ENCODE results near the gene RBM12. TPM values are rescaled to one million over a fixed set of nuclear protein-coding genes. Genes with fewer than 3 reads are reported as not detected.
A peak's percentile ranks its signal among the peaks of the same experiment; 100 is the strongest.
"Not testable (repeated sequence)": the region's sequence is repeated elsewhere in the genome, so short reads cannot be mapped to it uniquely, and the experiment has no call there.

Gene RBM12
- total RNA-seq, 1 experiment from 2014 or later: 125 TPM

DNA sequence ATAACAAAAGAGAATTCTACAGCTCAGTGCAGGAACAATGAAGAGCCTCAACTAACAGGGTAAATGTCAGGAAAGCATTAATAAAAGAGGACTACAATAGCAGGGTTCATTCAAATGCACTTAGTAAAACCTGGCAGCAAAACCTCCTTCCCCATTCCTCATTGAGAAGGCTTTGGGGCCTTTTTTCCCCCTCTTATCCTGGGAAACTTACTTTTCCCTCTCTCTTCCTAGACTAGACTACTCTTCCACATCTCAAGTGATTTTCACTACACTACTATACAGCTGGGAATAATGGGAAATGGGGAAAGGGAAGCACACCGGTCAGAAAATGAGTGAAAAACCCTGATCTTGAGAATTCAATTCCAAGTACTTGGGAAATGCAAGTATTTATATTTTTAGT, 44.6 kb upstream of the RBM12 start:
- peak overlapping the region; percentile 74 for H3K27ac Mint-ChIP-seq
- peaks cover 81% of the 10 kb centered on the region for H3K36me3 Mint-ChIP-seq
- POLR2A ChIA-PET: interaction anchor here (2.4 kb wide), 1 partner anchor 33 kb away, joined by 8 read pairs; the partner anchor contains the start of gene RBM39
- ATAC-seq: no peak
- H3K4me1 Mint-ChIP-seq: no peaks in the 10 kb centered on the region
- no peaks in the 10 kb centered on the region for H3K9me3 Mint-ChIP-seq
- no peaks in the 10 kb centered on the region for H3K27me3 Mint-ChIP-seq (ENCODE audit: low read depth)
- H3K4me3 Mint-ChIP-seq: no peak overlapping the region
- TF ChIP-seq GTF2I (CRISPR knock-in tag; conservative IDR thresholded peaks at IDR 0.05) (no peak), MXD4 (CRISPR knock-in tag; IDR thresholded peaks at IDR 0.05; ENCODE audit: borderline replicate concordance) (no peak), SP1 (CRISPR knock-in tag; conservative IDR thresholded peaks at IDR 0.05) (no peak), FOXP1 (CRISPR knock-in tag; IDR thresholded peaks at IDR 0.05; ENCODE audit: borderline replicate concordance) (no peak), NR2C2 (CRISPR knock-in tag; IDR thresholded peaks at IDR 0.05) (no peak), HMGA2 (CRISPR knock-in tag; IDR thresholded peaks at IDR 0.05) (no peak), RORB (CRISPR knock-in tag; IDR thresholded peaks at IDR 0.05) (no peak)
- TF ChIP-seq, protein P1, sequence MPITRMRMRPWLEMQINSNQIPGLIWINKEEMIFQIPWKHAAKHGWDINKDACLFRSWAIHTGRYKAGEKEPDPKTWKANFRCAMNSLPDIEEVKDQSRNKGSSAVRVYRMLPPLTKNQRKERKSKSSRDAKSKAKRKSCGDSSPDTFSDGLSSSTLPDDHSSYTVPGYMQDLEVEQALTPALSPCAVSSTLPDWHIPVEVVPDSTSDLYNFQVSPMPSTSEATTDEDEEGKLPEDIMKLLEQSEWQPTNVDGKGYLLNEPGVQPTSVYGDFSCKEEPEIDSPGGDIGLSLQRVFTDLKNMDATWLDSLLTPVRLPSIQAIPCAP (CRISPR knock-in tag; IDR thresholded peaks at IDR 0.05): no peak
- TF ChIP-seq, protein P2, sequence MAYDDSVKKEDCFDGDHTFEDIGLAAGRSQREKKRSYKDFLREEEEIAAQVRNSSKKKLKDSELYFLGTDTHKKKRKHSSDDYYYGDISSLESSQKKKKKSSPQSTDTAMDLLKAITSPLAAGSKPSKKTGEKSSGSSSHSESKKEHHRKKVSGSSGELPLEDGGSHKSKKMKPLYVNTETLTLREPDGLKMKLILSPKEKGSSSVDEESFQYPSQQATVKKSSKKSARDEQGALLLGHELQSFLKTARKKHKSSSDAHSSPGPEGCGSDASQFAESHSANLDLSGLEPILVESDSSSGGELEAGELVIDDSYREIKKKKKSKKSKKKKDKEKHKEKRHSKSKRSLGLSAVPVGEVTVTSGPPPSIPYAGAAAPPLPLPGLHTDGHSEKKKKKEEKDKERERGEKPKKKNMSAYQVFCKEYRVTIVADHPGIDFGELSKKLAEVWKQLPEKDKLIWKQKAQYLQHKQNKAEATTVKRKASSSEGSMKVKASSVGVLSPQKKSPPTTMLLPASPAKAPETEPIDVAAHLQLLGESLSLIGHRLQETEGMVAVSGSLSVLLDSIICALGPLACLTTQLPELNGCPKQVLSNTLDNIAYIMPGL (CRISPR knock-in tag; IDR thresholded peaks at IDR 0.05): no peak
- CTCF ChIA-PET: no interaction called here
- no peak for DNase-seq (ENCODE audit: low spot score)

DNA sequence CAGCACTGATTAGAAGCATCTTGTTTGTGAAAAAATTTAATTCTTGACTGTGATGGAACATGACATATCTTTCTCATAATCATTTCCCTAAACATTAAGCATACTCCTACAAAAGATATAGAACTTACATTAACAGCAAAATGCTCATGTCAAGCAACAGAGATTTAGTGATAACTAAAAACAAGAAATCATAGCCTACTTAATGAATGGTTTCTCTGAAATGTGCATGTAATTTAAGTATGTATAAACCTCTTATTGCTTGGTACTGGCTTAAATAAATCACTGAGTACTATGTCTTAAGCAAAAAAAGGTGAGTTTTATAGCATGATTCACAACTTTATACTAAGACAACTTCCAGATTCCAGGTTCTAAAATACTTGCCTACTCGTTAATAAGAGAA, 43.8 kb upstream of the RBM12 start:
- Mint-ChIP-seq H3K4me1 (no peaks in the 10 kb centered on the region), H3K9me3 (no peaks in the 10 kb centered on the region), H3K27ac (no peak overlapping the region), H3K36me3 (peaks cover 82% of the 10 kb centered on the region), H3K27me3 (ENCODE audit: low read depth) (no peaks in the 10 kb centered on the region), H3K4me3 (no peak overlapping the region)
- no peak for DNase-seq (ENCODE audit: low spot score)
- ChIA-PET CTCF (interaction anchor here (1.1 kb wide), 1 partner anchor 89 kb away, joined by 3 read pairs; no protein-coding TSS in a partner anchor), POLR2A (interaction anchor here (1.3 kb wide), 1 partner anchor 34 kb away, joined by 8 read pairs; the partner anchor contains the start of gene RBM39)
- no peak for ATAC-seq
- TF ChIP-seq JUN (CRISPR knock-in tag; IDR thresholded peaks at IDR 0.05): no peak
- TF ChIP-seq, protein P3, sequence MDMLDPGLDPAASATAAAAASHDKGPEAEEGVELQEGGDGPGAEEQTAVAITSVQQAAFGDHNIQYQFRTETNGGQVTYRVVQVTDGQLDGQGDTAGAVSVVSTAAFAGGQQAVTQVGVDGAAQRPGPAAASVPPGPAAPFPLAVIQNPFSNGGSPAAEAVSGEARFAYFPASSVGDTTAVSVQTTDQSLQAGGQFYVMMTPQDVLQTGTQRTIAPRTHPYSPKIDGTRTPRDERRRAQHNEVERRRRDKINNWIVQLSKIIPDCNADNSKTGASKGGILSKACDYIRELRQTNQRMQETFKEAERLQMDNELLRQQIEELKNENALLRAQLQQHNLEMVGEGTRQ (CRISPR knock-in tag; IDR thresholded peaks at IDR 0.05): no peak

DNA sequence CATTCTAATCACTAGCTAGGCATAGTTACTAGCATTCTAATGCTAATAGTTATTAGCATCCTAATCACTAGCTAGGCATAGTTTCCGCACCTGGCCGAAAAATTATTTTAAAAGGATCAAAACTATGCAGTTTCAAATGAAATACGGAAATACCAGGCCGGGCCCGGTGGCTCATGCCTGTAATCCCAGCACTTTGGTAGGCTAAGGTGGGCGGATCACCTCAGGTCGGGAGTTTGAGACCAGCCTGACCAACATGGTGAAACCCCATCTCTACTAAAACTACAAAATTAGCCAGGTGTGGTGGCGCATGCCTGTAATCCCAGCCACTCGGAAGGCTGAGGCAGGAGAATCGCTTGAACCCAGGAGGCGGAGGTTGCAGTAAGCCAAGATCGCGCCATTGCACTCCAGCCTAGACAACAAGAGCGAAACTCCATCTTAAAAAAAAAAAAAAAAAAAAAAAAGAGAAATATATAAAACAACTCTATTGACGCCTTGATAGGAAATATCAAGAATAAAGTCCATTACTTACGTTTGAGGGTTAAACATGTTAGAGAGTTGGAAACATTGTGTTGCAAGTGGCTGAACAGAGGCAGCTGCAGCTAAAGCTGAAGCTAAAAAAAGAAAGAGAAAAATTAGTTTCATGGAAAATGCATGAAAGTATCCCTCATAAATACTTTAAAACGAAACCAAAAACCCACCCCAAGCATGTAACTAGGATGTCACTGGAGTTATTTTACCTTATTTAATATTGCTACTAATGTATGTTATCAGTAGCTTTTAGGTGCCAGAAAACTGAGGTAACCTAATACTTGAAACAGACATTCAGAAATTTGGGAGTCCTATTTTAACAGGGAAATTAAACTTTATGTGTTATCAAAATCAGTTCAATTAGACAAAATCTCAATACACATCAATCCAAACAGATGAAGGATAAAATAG, 42.2 kb upstream of the RBM12 start:
- H3K4me1 Mint-ChIP-seq; H3K9me3 Mint-ChIP-seq; H3K27me3 Mint-ChIP-seq (ENCODE audit: low read depth); H3K4me3 Mint-ChIP-seq; H3K27ac Mint-ChIP-seq; ATAC-seq; DNase-seq (ENCODE audit: low spot score); CTCF ChIA-PET: not testable (repeated sequence)
- peaks cover 76% of the 10 kb centered on the region for H3K36me3 Mint-ChIP-seq
- POLR2A ChIA-PET: interaction anchor here (0.7 to 1.3 kb wide), 3 partner anchors 12 to 35 kb away, joined by 3 to 8 read pairs (median 5); partner anchors contain the start of gene RBM39

DNA sequence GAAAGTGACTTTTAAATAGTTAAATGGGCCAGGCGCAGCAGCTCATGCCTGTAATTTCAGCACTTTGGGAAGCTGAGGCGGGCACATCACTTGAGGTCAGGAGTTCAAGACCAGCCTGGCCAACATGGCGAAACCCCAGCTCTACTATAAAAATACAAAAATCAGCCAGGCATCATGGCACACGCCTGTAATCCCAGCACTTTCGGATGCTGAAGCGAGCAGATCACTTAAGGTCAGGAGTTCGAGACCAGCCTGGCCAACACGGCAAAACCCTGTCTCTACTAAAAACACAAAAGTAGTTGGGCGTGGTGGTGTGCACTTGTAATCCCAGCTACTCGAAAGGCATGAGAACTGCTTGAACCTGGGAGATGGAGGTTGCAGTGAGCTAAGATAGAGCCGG, 41.2 kb upstream of the RBM12 start:
- not testable (repeated sequence) for H3K4me3 Mint-ChIP-seq; H3K9me3 Mint-ChIP-seq; DNase-seq (ENCODE audit: low spot score); H3K4me1 Mint-ChIP-seq; ATAC-seq; H3K27me3 Mint-ChIP-seq (ENCODE audit: low read depth); H3K27ac Mint-ChIP-seq
- peaks cover 66% of the 10 kb centered on the region for H3K36me3 Mint-ChIP-seq
- ChIA-PET CTCF (interaction anchor here (0.6 kb wide), 1 partner anchor 25 kb away, joined by 3 read pairs; no protein-coding TSS in a partner anchor), POLR2A (interaction anchor here (0.6 to 1.1 kb wide), 2 partner anchors 13 to 251 kb away, joined by 4 to 5 read pairs; no protein-coding TSS in a partner anchor)
